NCI-H1694 treated with DMSO at 0.1 percent for 48 hours (cell line): ENCODE measurements around the gene EPC2.
"Not testable (repeated sequence)": the region's sequence is repeated elsewhere in the genome, so short reads cannot be mapped to it uniquely, and the experiment has no call there.

Experiments used
- DNase-seq: peaks from one replicate; lab custom pipeline; 2025; lab: John Stamatoyannopoulos, UW

The EPC2 gene

GRCh38 chr2:148642112-148642744, 2.3 kb upstream of the EPC2 start:
- DNase-seq, result no peak

DNA sequence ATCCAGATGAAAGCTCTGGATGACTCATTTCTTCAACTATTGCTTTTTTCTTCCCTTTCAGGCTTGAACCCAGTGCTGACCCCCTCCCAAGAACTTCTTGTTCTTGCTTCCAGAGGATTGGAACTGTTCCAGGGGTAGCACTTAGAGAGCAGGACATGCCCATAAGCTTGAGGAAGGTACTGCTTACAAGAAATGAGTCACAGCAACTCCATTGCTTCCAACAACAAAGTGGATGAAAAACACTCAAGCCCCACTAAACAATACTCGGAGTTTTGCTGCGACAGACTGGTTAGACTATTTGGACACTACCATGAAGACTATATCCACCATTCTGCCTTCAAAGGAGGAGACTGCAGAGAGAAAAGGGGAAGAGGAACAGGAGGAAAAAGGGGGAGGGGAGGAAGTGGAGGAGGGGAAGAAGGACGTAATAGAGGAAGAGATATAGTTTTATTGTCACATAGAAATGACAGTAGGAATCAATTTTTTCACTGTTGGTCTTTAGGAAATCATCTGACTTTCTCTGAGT, 1.6 kb upstream of the EPC2 start:
- DNase-seq, result no peak

DNA sequence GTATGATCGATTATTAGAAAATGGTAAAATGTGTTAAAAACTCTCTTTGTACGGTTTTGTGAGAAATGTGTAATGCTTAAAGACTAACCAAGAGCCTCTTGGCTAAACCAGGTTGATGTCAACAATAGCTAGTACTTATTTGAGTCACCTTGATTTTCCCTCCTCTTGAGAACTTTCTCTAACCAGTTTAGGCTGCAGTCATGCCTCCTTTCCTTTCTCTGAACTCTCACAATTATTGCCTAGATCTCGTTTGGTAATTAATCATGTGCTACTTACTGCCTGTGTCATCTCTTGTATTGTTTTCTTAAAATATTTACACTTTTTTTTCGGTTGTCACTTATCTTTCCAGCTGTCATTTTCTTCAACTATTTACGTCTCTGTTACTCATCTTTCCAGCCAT, 1.1 kb upstream of the EPC2 start:
- no peak for DNase-seq

GRCh38 chr2:148644883-148645538, 460 bp downstream of the EPC2 start:
- peak; percentile 90 for DNase-seq

GRCh38 chr2:148645539-148646230, 1.1 kb downstream of the EPC2 start:
- DNase-seq, result peak; percentile 73

- DNase-seq, result no peak
Observed at GRCh38 chr2:148646231-148646559, 1.6 kb downstream of the EPC2 start.

DNA sequence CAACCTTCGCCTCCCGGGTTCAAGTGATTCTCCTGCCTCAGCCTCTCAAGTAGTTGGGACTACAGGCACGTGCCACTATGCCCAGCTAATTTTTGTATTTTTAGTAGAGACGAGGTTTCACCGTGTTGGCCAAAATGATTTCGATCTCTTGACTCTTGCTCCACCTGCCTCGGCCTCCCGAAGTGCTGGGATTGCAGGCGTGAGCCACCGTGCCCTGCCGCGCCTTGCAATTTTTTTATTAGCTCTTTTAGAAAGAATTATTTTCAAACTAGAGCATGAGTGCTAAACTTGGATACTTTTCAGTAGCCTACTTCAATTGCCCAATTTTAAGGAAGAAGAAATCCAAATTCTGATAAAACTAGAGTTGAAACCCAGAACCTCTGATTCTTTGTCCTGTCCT, 3.2 kb downstream of the EPC2 start:
- DNase-seq, result not testable (repeated sequence)

DNA sequence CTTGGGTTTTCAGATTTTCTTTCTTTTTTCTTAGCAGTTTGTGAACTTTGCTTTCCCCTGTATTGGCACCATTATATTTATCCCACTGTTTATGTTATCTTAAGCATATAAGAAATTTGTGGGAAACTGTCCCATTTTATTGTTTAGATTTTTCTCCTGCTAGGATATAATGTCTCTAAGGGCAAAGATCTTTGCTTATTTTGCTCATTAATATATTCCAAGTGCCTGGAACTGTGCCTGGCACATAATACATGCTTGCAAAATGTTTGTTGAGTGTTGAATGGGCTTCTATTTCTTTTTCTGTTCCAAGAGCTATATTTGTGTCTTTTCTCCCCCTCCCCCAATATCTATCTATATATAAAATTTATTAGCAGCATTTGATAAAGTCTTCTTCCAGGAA, 5.4 kb downstream of the EPC2 start:
- no peak for DNase-seq

GRCh38 chr2:148650881-148651280, 6.3 kb downstream of the EPC2 start:
- no peak for DNase-seq

- no peak for DNase-seq
Observed at GRCh38 chr2:148651972-148652371, 7.4 kb downstream of the EPC2 start.

- no peak for DNase-seq
Observed at GRCh38 chr2:148653437-148653836, 8.9 kb downstream of the EPC2 start.

DNA sequence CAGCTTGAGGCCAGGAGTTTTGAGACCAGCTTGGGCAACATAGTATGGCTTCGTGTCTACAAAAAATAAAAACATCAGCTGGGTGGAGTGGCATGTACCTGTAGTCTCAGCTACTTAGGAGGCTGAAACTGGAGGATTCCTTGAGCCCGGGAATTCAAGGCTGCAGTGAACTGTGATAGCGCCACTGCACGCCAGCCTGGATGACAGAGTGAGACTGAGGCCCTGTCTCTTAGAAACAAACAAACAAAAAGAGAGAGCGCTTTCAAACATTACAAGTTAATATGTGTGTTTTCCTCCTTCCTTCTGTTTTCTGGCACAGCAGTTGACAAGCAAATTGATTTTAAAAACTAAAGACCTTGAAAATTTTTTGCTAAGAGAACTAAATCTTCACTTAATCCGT, 9.9 kb downstream of the EPC2 start:
- no peak for DNase-seq

- no peak for DNase-seq
Observed at GRCh38 chr2:148656516-148656915, 12.0 kb downstream of the EPC2 start.

DNA sequence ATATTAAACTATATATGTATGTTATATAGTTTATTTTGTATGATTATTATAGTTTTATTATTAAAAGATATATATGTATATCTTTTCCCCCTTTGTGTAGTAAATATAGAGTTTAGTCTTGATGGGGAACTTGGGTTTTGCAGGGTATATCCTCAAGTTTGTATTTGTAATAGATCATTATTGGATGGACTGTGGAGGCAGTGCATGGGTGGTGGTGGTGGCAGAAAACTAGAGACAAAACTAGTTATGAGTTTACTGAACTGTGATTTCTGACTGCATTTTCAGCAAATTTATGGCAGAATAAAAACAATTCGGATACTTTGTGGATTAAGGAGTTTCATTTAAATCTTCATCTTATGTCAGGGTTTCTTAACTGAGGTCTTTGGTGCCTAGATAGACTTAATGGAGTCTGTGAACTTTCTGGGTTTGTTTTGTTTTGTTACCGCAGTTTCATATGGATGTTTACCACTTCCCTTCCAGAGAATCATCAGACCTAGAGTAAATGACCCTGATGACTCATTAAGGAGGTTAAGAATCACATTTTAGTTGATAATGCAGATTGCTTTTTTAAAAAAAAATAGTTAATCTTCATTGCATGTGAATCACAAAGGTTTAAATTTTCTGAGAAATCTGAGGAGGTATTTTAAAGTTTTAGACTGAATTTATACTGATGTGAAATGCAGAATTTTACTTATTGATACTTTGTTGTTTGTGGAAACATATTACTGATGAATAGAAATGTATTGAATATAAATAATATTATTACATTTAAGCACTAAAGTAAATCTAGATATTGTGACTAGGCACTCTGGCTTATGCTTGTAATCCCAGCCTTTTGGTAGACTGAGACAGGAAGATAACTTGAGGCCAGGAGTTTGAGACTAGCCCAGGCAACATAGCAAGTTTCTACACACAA, 14.5 kb downstream of the EPC2 start:
- no peak for DNase-seq

DNA sequence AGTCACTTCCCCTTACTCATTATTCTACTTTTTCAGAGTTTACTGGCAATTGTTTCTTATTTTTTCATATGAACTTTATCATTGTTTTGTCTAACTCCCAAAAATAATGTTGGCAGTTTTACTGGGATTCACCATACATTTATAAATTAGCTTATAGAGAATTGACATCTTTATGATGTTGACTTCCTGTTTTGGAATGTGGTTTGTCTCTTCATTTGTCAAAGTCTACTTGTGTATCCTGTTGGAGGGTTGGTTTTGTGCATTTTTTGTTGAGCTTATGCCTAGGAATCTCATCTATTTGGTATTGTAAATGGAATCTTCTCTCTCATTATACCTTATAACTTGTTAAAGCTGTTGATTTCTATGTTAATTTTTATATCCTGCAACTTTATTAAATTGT, 16.4 kb downstream of the EPC2 start:
- no peak for DNase-seq

- not testable (repeated sequence) for DNase-seq
Observed at GRCh38 chr2:148662332-148662731, 17.8 kb downstream of the EPC2 start.

DNA sequence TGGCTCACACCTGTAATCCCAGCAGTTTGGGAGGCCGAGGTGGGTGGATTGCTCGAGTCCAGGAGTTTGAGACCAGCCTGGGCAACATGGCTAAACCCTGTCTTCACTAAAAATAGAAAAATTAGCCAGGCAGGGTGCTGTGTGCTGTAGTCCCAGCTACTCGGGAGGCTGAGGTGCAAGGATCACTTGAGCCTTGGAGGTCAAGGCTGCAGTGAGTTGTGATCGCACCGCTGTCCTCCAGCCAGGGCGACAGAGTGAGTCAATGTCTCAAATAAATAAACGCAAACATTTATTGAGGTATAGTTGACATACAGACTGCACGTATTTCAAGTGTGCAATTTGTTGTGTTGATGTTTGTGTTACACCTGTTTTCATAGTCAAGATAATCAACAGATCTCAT, 19.7 kb downstream of the EPC2 start:
- DNase-seq, result no peak

GRCh38 chr2:148666555-148666954, 22.0 kb downstream of the EPC2 start:
- no peak for DNase-seq

GRCh38 chr2:148667113-148667836, 22.7 kb downstream of the EPC2 start:
- no peak for DNase-seq

DNA sequence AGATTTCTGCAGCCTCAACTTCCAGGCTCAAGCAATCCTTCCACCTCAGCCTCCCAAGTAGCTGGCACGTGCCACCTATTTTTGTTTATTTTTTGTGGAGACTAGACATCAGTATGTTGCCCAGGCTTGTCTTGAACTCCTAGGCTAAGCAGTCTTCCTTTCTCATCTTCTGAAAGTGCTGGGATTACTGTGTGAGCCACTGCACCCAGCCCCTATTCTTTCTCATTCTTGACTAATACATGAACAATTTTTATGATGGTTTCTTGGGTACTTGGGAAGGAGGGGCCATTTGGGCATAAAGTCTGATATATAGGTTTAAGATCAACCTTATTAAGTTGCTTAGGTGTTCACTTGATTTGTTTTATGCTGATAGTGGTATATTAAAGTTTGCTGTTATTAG, 26.2 kb downstream of the EPC2 start:
- no peak for DNase-seq
